Gastroesophageal sphincter (tissue), 3 donors: ENCODE data around the gene CMIP.

Source experiments
- EP300 ChIP-seq: sonication (generic); formaldehyde crosslinking; IDR thresholded peaks from one replicate; pipeline ENCODE4 v1.6.1; 2017; ENCODE audit warnings: antibody characterized with exemption, mild to moderate bottlenecking
- POLR2A ChIP-seq, 2 donors: fragments of 450-650 bp; IDR thresholded peaks; one replicate each; pipeline ENCODE4 v1.6.1; 2017; ENCODE audit warnings: antibody characterized with exemption in 2 of 2, mild to moderate bottlenecking in 2 of 2, moderate library complexity in 1 of 2
- TF ChIP-seq, protein P1 (sequence below), 4 experiments: fragments of 200-600 bp in 2 of 4; fragments of 450-650 bp in 2 of 4; sonication (generic) in 1 of 4; IDR thresholded peaks; one replicate each; pipeline ENCODE4 v1.5.1; 2017 to 2019; ENCODE audit warnings: antibody characterized with exemption in 4 of 4, mild to moderate bottlenecking in 2 of 4, moderate library complexity in 2 of 4

DNA sequence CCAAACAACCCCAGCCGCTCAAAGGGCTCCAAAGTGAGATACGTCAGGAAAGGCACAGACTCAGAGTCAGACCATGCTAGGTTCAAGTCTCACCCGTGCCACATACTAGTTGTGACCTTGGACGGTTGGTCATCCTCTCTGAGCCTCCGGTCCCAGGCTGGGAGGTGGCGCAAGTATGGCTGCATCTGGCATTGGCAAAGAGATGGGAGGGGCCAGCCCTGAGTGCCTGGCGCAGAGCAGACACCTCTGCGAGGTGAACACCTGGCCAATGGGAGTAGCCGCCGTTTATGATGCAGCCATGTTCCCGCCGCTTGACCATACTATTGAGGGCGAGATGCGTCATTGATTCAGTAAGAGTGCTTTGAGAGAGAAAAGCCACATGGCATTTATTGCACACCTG is 236.7 kb downstream of the CMIP start:
- TF ChIP-seq, protein P1, sequence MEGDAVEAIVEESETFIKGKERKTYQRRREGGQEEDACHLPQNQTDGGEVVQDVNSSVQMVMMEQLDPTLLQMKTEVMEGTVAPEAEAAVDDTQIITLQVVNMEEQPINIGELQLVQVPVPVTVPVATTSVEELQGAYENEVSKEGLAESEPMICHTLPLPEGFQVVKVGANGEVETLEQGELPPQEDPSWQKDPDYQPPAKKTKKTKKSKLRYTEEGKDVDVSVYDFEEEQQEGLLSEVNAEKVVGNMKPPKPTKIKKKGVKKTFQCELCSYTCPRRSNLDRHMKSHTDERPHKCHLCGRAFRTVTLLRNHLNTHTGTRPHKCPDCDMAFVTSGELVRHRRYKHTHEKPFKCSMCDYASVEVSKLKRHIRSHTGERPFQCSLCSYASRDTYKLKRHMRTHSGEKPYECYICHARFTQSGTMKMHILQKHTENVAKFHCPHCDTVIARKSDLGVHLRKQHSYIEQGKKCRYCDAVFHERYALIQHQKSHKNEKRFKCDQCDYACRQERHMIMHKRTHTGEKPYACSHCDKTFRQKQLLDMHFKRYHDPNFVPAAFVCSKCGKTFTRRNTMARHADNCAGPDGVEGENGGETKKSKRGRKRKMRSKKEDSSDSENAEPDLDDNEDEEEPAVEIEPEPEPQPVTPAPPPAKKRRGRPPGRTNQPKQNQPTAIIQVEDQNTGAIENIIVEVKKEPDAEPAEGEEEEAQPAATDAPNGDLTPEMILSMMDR (IDR thresholded peaks at IDR 0.05) = no peak
- TF ChIP-seq POLR2A (IDR thresholded peaks at IDR 0.05) (no peak), EP300 (no peak)
